ENCODE data around the gene CKS2.

DNA sequence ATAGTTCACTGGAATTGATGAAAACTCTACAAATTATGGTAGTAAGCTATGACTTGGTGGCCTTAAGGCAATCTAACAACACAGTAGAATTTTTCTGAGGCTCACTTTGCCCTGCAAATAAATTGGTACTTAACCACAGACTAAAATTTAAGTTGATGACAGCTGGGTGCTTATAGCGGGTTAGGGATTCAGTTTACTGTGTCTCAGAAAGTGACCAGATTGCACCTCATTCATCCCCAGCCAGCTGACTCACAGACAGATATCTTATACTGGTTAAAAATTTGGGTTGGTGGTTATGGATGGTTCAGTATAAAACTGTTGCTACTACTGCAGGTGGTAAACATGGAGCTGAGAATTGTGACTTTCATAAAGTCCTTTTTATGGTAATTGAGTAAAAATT, 2.8 kb downstream of the CKS2 start:
- TF ChIP-seq, protein P1, sequence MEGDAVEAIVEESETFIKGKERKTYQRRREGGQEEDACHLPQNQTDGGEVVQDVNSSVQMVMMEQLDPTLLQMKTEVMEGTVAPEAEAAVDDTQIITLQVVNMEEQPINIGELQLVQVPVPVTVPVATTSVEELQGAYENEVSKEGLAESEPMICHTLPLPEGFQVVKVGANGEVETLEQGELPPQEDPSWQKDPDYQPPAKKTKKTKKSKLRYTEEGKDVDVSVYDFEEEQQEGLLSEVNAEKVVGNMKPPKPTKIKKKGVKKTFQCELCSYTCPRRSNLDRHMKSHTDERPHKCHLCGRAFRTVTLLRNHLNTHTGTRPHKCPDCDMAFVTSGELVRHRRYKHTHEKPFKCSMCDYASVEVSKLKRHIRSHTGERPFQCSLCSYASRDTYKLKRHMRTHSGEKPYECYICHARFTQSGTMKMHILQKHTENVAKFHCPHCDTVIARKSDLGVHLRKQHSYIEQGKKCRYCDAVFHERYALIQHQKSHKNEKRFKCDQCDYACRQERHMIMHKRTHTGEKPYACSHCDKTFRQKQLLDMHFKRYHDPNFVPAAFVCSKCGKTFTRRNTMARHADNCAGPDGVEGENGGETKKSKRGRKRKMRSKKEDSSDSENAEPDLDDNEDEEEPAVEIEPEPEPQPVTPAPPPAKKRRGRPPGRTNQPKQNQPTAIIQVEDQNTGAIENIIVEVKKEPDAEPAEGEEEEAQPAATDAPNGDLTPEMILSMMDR (IDR thresholded peaks at IDR 0.05 in 4 of 5, conservative IDR thresholded peaks at IDR 0.05 in 1 of 5) = no peak
- TF ChIP-seq POLR2A (IDR thresholded peaks at IDR 0.05) = no peak
